GM19455 (cell line): ENCODE results near the gene MYO9A.
"Not testable (repeated sequence)": the region's sequence is repeated elsewhere in the genome, so short reads cannot be mapped to it uniquely, and the experiment has no call there.

ENCODE experiments used
- ATAC-seq: cut with Tn5 transposase; IDR thresholded peaks from one replicate; pipeline ENCODE4 v1.9.1; 2021; ENCODE audit not compliant: unreplicated experiment

MYO9A gene

DNA sequence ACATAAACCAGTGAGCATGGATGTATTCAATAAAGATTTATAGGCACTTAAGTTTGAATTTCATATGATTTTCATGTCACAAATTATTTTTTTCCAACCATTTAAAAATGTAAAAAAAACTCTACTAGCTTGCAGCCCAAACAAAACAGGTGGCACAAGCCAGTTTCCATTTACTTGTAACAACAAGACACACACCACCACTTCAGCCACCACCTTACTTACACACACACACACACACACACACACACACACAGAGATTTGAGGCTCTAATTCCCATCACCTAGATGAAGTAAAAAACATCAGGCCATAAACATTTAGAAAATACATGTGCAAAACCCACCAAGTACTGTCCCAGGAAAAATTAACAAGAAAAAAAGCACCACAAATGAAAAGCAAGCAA, 25.3 kb downstream of the MYO9A start:
- no peak for ATAC-seq

DNA sequence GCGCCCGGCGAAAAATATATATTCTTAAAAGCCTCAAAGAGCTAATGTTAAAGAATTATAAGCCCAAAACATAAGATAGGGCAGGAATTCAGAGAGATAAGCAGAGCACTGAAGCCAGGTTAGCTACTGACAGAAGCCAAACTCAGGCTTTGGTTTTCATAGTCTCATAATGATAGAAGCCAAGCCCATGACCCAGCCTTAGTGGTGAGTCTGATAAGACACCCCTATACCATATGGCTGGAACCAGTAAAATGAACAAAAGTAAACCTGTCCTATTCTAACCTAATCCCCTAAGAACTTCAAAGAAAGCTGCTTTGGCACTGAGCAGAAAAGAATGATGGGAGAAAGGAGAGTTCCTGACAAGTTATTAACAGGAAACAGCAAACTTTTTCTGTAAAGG, 25.9 kb downstream of the MYO9A start:
- no peak for ATAC-seq

DNA sequence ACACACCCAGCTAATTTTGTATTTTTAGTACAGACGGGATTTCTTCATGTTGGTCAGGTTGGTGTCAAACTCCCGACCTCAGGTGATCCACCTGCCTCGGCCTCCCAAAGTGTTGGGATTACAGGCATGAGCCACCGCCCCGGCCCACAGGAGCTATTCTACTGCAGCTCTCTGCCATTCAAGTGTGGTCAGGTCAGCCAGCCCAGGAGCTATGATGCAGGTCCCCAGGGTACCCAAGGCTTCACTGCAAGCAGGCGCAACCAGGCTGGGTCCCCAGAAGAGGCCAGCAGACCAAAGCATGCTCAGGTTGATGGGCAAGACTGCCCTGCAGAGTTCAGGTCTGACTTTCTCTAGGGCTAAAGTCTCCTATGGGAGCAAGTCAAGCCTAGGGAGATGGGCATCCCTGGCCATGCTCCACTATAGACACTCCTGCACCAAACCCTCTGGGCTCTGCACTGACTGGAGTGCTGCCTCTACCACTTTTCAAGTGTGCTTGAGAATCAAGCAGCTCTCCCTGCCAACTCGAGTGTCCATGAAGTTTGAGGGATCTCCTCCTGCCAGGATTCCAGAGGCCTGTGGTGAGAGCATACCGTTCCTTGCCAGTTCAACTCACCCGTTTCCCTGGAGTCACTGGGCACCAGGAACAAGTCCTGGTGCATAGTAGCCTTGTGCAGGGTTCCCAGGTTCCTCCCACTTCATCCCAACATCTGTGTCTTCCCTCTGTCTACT, 30.9 kb downstream of the MYO9A start:
- no peak for ATAC-seq

DNA sequence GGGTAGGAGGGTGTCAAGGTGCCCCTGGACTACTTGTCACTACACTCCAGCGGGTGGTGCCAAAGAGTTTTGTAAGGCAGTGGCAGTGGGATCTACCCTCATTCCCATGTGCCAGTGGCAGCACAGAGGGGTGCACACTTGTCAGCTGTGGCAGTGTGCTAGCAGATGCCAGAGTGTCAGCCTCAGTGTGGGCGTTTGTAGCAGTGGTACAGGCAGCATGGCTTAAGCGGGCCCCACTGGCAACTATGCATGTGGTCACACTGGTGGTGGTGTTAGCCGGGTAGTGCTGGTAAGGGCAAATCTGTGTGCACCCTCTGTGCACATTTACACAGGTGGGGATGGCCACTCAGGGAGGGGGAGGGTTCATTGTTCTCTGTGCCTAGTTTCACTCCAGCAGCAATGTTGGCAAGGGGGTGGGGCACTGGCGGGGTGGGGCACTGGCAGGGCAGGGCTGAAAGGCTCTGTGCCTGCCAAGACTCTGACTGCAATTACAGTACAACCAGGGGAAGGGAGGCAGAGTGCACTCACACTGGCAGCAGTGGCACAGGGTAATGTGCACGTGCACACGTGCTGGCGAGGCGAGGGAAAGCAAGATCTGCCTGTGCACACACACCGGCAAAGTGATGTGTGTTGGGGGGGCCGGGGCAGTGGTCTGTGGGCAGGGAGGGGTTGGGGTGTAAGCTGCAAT, 31.8 kb downstream of the MYO9A start:
- ATAC-seq: no peak

DNA sequence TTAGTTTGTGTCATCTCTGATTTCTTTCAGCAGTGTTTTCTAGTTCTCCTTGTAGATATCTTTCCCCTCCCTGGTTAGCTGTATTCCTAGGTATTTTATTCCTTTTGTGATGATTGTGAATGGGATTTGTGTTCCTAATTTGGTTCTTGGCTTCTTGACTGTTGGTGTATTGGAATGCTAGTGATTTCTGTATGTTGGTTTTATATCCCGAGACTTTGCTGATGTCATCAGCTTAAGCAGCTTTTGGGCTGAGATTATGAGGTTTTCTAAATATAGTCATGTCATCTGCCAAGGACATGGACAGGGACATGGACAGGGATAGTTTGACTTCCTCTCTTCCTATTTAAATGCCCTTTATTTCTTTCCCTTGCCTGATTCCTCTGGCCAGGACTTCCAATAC, 35.8 kb downstream of the MYO9A start:
- no peak for ATAC-seq

DNA sequence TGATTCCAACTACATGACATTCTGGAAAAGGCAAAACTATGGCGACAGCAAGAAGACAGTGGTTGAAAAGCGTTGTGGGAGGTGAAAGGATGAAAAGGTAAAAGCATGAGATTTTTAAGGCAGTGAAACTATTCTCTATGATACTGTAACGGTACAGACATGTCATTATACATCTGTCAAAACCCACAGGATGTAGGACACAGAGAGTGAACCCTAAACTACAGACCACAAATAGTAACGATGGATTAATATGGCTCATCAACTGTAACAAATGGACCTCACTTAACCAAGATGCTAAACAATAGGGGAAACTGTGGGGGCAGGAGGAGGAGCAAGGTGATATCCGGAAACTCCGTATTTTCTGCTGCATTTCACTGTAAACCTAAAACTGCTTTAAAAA, 39.1 kb downstream of the MYO9A start:
- ATAC-seq: no peak

DNA sequence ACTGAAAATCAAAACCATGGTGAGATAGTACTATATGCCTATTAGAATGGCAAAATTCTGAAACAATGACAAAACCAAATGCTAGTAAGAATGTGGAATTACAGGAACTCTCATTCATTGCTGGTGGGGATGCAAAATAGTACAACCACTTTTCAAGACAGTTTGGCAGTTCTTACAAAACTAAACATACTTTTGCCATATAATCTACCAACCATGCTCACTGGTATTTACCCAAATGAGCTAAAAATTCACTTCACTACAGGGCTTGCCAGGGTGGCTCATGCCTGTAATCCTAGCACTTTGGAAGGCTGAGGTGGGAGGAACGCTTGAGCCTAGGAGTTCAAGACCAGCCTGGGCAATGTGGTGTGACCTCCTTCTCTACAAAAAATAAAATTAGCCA, 40.0 kb downstream of the MYO9A start:
- ATAC-seq: no peak

DNA sequence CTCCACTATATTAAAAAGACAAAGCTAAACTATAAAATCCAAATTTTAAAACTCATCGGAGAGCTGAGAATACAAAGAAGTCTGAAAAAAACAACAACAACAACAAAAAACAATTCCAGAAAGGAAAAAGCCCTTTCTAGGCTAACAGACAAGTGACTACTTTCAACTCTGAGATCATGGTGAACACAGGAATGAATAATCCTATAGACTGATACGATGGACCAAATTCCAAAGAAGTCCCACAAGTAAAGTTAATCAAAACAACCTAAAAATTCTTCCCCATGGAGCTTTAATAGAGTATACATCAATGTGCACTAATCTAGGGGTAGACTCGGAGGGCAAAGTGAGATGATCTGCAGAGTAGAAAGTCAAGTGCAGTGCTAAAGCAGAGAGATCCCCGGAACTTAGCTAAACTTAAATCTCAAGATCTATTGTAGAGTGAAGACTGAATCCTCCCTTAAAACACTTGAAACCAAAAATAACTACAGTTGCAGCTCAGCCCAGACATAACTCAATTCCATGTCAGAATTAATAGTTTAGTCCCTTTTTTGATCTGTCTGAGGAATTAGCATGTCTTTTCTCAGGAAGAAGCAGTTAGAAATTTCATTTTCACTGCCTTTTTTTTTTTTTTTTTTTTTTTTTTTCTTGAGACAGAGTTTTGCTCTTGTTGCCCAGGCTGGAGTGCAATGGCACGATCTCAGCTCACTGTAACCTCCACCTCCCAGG, 43.5 kb downstream of the MYO9A start:
- ATAC-seq: no peak

DNA sequence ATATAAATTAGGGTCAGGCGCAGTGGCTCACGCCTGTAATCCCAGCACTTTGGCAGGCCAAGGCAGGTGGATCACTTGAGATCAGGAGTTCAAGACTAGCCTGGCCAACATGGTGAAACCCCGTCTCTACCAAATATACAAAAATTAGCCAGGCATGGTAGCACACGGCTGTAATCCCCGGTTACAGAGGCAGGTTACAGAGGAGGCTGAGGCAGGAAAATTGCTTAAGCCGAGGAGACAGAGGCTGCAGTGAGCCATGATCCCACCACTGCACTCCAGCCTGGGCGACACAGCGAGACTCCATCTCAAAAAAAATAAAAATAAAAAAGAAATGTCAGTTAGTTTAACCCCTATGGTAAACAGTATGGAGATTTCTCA, 46.5 kb downstream of the MYO9A start:
- not testable (repeated sequence) for ATAC-seq

DNA sequence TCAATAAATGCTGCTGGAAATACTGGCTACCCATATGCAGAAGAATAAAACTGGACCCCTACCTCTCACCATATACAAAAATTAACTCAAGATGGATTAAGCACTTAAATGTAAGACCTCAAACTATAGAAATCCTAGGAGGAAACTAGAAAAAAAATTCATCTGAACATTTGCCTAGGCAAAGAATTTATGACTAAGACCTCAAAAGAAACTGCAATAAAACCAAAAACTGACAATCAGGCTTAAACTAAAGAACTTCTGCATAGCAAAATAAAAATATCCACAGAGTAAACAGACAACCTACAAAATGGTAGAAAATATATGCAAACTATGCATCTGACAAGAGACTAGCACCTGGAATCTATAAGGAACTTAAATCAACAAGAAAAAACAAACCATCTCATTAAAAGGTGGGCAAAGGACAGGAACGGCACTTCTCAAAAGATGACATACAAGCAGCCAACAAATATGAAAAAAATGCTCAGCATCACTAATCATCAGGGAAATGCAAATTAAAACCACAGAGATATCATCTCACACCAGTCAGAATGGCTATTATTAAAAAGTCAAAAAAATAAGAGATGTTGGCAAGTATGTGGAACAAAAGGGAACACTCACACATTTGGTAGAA, 47.0 kb downstream of the MYO9A start:
- no peak for ATAC-seq

DNA sequence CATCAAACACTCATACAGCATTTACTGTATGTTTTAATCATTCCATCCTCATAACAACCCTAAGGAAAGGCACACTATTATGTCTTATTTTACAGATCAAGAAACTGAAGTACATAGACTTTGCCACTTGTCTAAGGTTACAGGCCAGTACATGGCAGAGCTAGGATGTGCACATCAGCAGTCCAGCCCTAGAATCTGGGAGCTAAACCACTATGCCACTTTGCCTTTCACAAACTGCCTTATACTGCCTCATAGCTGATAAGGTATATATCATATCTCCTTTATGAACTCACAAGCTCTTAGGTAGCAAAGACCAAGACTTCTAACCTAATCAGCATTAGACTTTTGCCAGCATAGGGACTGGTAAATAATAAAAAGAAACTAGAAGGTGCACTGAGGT, 49.1 kb downstream of the MYO9A start:
- no peak for ATAC-seq

DNA sequence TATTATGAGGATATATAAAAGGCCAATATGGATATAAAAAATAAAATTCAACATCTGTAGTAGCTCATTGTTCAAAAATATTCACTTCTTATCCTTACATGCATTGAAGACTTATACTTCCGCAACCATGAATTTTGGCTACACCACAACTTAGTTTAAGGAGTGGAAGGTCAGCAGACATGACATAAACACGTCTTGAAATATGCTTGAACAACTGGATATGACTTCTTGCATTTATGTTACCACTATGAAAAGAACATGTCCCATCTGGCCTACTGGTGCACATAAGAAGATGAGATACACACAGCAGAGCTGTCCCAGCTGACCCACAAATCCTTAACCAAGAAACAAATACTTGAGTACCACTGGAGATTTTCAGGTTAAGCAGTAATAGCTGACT, 52.1 kb downstream of the MYO9A start:
- ATAC-seq: no peak

DNA sequence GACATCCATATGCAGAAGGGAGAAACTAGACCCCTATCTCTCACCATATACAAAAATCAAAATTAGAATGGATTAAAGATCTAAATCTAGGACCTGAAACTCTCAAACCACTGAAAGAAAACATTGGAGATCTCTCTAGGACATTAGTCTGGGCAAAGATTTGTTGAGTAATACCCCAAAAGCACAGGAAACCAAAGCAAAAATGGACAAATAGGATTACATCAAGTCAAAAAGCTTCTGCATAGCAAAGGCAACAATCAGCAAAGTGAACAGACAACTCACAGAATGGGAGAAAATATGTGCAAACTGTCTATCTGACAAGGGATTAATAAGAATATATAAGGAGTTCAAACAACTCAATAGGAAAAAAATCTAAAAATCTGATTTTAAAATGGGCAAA, 54.8 kb downstream of the MYO9A start:
- no peak for ATAC-seq

DNA sequence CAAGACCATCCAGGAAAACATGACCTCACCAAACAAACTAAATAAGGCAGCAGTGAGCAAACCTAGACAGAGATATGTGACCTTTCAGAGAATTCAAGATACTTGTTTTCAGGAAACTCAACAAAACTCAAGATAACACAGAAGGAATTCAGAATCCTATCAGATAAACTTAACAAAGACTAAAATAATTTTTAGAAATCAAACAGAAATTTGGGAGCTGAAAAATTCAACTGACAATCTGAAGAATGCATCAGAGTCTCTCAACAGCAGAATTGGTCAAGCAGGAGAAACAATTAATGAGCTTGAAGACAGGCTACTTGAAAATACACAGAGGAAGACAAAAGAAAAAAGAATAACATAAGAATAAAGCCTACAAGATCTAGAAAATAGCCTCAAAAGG, 55.6 kb downstream of the MYO9A start:
- no peak for ATAC-seq

DNA sequence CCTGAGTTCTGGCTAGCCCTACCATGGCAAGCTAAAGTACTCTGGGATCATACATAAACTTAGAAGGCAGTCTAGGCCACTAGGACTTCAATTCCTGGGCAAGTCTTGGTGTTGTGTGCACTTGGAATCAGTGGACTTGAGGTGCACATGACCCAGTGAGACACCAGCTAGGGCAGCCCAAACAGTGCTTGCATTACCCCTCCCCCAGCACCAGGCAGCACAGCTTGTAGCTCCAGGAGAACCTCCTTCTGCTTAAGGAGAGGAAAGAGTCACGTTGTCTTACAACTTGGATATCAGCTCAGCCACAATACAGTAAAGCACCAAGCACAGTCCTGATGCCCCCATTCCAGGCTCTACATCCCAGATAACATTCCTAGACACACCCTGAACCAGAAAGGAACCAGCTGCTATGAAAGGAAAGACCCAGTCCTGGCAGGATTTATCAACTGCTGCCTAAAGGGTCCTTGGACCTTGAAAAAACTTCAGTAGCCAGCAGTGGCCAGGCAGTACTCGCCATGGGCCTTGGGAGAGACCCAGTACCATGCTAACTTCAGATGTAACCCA, 57.2 kb downstream of the MYO9A start:
- no peak for ATAC-seq

DNA sequence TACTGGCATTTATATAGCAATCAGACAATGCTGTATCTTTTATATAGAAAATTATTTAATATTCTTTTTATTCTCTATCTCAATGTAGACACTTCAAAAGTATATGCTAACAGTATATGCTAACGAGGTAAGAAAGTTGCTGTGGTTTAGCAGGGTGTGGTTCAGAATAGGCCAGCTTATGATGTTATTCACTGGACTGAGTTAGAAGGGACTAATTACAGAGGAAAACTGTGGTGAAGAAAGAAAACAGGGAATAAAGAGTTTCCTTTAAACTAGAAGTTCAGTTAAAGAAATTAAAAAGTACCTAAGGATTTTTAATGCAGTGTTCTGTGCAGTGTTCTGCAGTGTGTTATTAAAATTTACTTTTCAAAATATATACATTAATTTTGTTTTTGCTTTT, 59.4 kb downstream of the MYO9A start:
- ATAC-seq: no peak

DNA sequence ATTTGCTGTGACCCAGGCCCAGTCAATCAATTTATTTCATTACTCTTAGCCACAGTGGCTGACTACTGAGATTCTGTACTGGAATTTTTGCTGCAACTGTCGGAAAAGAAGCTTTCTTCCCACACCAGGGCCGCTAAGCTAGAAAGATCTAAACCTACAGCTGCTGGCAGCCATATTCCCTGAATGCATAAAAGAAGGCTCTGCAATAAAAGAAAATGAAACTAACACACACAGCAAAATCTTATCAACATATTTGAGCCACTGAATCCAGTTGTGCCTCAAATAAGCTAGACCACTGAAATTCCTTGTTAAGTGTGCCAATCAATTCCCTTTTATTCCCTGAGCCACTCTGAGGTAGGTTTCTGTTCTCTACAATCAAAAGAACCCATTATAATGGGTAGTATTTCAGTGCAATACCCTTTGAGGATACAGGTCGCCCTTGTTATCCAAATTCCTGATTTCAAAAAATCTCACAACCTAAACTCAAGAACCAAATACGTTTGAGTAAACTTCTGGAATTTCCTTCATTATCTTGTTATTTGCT, 60.3 kb downstream of the MYO9A start:
- no peak for ATAC-seq

DNA sequence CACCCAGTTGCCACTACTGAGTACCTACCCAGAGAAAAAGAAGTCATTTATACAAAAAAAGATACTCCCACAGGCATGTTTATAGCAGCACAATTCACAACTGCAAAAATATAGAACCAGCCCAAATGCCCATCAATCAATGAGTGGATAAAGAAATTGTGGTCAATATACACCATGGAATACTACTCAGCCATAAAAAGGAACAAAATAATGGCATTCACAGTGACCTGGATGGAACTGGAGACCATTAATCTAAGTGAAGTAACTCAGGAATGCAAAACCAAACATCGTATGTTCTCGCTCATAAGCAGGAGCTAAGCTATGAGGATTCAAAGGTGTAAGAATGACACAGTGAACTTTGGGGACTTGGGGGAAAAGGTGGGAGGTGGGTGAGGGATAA, 61.7 kb downstream of the MYO9A start:
- not testable (repeated sequence) for ATAC-seq

DNA sequence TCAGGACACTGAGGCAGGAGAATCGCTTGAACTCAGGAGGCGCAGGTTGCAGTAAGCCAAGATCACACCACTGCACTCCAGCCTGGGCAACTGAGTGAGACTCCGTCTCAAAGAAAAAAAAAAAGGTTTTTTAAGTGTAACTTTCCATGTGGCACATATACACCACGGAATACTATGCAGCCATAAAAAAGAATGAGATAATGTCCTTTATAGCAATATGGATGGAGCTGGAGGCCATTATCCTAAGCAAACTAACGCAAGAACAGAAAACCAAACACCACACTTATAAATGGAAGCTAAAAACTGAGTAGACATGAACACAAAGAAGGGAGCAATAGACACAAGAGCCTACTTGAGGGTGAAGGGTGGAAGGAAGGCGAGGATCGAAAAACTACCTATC, 64.7 kb downstream of the MYO9A start:
- ATAC-seq: not testable (repeated sequence)

DNA sequence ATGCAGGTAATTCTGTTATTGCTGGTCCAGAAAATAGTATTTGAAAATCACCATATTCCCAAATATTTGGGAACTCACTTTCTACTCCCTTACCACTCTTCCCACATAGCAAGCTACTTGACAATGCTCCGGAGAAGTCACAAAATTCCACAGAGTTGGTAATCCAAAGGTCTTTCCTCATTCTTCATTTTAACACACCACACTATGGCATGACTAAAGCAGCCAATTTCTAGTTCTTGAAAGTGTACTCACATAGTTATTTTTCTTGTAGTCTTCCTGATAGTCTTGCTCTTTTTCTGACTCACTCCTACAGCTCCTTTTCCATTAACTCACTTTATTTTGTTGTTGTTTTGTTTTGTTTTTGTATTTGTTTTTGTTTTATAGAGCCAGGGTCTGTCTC, 67.2 kb downstream of the MYO9A start:
- no peak for ATAC-seq

DNA sequence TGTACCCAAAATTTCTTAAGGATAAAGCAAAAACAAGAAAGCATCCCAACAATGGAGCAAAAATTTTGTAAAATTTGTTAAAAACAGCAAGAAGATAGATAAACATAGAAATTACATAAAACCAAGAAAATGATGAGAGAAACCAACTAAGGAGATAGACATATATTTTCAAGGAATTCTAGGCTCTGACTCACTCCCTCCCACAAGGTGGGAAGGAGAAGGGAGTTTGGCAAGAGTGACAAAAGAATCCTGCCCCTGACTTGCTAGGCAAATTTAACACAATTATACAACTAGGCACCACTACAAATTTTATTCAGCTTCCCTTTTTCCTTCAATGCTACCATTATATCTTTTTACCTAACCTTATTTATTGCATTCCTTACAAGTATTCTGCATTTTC, 70.9 kb downstream of the MYO9A start:
- ATAC-seq: no peak
